ENCODE data around the gene KCNK3.

Gene KCNK3

DNA sequence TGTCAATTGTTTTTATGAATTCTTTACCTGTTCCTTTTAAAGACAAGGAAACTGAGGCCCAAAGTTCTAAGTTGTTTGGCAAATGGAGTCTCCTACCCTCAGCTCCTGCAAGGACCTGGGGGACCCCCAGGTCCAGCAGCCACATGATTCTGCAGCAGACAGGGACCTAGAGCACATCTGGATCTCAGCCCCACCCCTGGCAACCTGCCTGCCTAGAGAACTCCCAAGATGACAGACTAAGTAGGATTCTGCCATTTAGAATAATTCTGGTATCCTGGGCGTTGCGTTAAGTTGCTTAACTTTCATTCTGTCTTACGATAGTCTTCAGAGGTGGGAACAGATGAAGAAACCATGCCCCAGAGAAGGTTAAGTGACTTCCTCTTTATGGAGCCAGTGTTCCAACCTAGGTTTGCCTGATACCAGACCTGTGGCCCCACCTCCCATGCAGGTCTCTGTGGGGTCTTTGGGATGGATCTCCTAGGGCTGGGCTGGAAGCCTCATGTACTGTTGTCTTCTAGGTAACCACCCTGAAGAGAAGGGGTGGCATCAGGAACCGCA, 87.8 kb downstream of the KCNK3 start:
- H3K36me3 Mint-ChIP-seq = peaks cover 27% of the 10 kb centered on the region
- no peaks in the 10 kb centered on the region for H3K9me3 Mint-ChIP-seq
- no peaks in the 10 kb centered on the region for H3K4me1 Mint-ChIP-seq
- DNase-seq (ENCODE audit: low spot score in 2 of 2) = no peak
- no peak for ATAC-seq (ENCODE audit: low read depth)
- H3K27me3 Mint-ChIP-seq = no peaks in the 10 kb centered on the region
- H3K27ac Mint-ChIP-seq = no peak overlapping the region
- no peak overlapping the region for H3K4me3 Mint-ChIP-seq
